H54 (cell line): Measurements from ENCODE around the gene GBX1.
A peak's percentile ranks its signal among the peaks of the same experiment; 100 is the strongest.

Experiments used
- DNase-seq: peaks from one replicate; pipeline ENCODE4 v3.0.0; 2011; ENCODE audit warnings: low spot score, mixed read lengths; ENCODE audit not compliant: insufficient read length
- FAIRE-seq: peaks from 3 replicates; lab custom pipeline; 2011; peaks lifted over from hg19 to GRCh38; lab: Jason Lieb, UNC
- POLR2A ChIP-seq: IDR thresholded peaks from 2 replicates; pipeline ENCODE4 v1.6.1; 2011; ENCODE audit warnings: low read depth, mild to moderate bottlenecking, low read length

Gene GBX1

GRCh38 chr7:151109094-151110048 is 58.1 kb downstream of the GBX1 start:
- no peak for DNase-seq
- no peak for FAIRE-seq
- TF ChIP-seq POLR2A: 0 out of 2 replicates have a peak, but pooled peaks have one; percentile 9

GRCh38 chr7:151107882-151108281 is 59.6 kb downstream of the GBX1 start:
- TF ChIP-seq POLR2A: no peak
- FAIRE-seq: no peak

GRCh38 chr7:151104411-151105235 is 62.9 kb downstream of the GBX1 start:
- FAIRE-seq: no peak
- no peak for DNase-seq
- TF ChIP-seq POLR2A: no peak

More at GRCh38 chr7:151107882-151108281, 59.6 kb downstream of the GBX1 start:
- DNase-seq: no peak

- FAIRE-seq (no peak), DNase-seq (no peak)
- no peak for TF ChIP-seq POLR2A
Observed at GRCh38 chr7:151103973-151104372, 63.5 kb downstream of the GBX1 start.

GRCh38 chr7:151102991-151103390 is 64.5 kb downstream of the GBX1 start:
- DNase-seq (no peak), FAIRE-seq (no peak)
- TF ChIP-seq POLR2A: no peak

GRCh38 chr7:151101621-151102396 is 65.7 kb downstream of the GBX1 start:
- TF ChIP-seq POLR2A: no peak
- DNase-seq: no peak
- no peak for FAIRE-seq

- no peak for TF ChIP-seq POLR2A
- DNase-seq (no peak), FAIRE-seq (no peak)
Observed at GRCh38 chr7:151100921-151101320, 66.6 kb downstream of the GBX1 start.

- DNase-seq: no peak
- TF ChIP-seq POLR2A: no peak
- no peak for FAIRE-seq
Observed at GRCh38 chr7:151099486-151100211, 67.8 kb downstream of the GBX1 start.
